Left forelimb (tissue), 1 donor: Measurements from ENCODE around the gene USP27X.
A peak's percentile ranks its signal among the peaks of the same experiment; 100 is the strongest.

ENCODE experiments used
- DNase-seq: peaks from one replicate; pipeline ENCODE4 v3.0.0-alpha.2; 2018; ENCODE audit warnings: low spot score

The USP27X gene

DNA sequence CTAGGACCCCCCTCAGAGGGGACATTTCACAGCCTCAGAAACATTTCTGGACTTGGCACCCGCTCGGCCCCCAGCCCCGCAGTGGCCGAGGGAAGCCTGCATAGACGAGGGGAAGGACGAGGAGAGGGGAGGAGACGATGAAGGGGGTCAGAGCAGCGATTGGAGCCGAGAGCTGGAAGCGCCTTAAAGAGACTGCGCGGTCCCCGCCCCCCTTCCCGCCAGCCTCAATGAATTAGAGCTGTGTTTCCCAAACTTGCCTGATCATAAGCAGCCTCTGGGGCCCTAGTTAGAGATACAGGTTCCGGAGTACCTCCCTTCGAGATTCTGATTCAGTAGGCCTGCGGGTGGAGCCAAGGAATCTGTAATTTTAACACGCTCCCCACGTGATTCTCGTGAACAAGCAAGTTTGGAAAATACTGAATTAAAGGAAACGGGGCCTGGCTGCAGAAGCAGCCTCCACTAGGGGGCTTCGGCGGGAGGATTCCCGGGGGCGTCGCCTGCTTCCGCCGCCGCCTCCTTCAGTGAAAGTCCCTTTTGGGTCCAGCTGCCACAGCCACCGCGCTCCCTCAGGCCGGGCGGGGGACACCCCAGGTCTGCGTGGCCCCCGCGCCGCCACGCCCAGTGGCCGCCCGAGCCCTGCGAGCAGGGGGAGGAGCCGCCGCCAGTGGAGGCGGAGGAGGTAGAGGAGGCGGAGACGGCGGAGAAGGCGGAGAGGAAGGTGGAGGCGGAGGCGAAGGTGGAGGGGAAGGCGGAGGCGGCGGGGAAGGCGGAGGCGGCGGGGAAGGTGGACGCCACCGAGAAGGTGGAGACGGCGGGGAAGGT lies at the start of gene USP27X:
USP27X (plus strand) TSS at position 651 of the 822 bp plus-strand sequence. CDS start 824 bp downstream, outside the sequence.
- DNase-seq: peak; percentile 81

- no peak for DNase-seq
These were observed 40.9 kb upstream of the USP27X start for GRCh38 chrX:49838374-49838773.

DNA sequence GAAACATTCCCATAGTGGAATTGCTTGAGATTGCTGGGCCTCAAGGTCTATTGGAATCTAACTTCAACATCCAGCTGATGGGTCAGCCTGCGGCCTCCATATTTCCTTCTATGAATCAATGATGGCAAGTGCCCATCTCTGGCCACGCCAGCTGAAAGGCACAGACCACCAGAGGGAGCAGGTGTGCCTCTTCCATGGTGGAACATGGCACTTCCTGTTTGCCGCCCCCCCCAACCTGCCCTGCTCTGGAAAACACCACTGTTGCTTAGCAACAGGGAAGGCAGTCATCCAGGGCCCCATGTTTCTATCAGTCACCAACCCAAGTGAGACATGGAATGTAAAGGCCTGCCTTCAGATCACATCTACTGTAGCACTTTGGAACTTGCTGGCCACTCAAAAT lies 38.6 kb upstream of the USP27X start:
- no peak for DNase-seq

DNA sequence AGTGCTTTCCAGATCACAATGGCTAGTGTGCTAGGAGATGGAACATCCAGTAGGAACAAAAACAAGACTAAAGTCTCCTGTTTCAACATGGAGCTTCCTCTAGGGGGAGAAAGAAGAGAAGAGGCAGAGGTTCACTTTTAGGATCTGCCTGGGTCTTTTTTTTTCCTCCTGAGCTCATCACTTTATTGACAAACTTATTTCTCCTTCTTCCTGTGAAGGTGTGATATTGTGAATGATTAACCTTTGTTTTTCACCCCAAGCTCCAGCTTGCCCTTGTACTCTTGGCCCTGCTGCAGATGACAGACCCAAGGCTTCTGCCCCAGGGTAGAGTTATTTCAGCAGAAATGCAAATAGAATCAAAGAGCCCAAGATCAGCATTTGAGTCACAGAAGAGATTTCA lies 36.7 kb upstream of the USP27X start:
- DNase-seq: no peak

GRCh38 chrX:49844611-49845010 lies 34.7 kb upstream of the USP27X start:
- no peak for DNase-seq

DNA sequence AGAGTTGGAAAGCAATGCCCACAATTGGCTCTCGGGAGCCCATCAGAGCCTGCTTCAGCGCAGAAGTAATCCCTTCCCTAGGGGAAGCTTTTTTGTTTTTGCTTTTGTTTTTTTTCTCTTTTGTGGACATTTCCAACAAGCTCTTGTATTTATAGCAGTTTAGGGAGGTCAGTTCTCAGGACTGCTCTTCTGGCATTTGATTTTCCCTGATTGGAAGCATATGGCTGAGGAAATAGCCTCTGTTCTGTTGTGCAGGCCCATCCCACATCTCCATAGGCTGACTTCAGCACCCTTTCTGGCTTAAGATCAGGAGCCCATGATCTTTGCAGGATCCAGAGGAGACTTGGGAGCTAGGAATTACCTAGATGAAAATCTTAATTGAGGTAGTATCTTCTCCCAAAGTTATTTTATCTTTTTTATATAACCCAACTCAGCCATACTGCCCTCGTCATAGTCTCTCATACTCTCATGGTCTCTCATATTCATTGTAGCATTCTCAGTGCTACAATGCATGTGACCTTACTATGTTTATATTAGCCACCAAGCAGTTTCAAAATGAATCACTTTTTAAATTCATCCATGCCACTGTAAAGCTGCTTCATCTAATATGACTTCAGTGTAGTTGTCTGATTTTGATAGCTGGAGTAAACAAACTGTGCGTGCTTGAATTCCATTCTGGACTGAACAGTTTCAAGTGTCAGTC lies 33.4 kb upstream of the USP27X start:
- no peak for DNase-seq

DNA sequence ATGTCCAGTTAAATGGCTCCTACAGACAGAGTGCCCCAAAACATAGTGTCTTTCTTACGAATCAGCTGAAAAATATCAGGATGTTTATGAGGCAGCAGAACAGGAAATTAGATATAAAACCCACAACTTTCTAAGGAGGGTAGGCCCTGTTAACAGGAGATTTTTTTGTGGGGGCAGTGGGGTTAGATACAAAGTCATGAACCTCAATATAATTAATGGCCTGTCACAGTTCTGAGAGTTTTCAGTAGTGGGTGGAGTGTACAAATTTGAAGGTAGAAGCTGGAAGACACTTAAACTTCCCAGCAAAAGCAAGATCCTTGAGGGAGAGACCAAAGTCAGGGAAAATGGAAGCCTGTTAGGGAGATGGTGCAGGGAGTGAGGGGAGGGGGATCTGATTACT lies 32.8 kb upstream of the USP27X start:
- no peak for DNase-seq

DNA sequence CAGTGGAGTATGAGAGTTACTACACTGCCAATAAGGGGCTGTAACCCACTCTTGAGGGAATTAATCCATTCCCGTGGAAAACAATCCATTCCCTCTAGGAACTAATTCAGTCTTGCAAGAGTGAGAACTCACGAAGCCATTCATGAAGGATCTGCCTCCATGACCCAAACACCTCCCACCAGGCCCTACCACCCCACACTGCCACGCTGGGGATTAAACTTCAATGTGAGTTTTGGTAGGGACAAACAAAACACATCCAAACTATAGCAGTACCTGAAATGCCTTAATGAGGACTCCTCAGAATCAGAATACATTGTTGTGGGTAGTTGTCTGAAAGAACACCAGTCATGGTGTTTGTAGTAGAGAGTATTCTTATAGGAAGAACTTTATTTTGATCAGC lies 31.0 kb upstream of the USP27X start:
- no peak for DNase-seq

DNA sequence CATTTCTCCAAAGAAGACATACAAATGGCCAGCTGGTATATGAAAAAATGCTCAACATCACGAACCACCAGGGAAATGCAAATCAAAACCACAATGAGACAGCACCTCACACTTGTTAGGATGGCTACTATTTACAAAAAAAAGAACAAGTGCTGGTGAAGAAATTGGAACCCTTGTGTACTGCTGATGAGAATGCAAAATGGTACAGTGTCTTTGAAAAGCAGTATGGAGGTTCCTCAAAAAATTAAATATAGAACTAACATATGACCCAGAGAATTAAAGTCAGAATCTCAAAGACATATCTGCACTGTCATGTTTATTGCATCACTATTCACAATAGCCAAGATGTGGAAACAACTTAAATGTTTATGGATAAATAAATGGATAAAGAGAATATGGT lies 29.3 kb upstream of the USP27X start:
- DNase-seq: no peak

- no peak for DNase-seq
These were observed 25.6 kb upstream of the USP27X start for GRCh38 chrX:49853661-49854060.

DNA sequence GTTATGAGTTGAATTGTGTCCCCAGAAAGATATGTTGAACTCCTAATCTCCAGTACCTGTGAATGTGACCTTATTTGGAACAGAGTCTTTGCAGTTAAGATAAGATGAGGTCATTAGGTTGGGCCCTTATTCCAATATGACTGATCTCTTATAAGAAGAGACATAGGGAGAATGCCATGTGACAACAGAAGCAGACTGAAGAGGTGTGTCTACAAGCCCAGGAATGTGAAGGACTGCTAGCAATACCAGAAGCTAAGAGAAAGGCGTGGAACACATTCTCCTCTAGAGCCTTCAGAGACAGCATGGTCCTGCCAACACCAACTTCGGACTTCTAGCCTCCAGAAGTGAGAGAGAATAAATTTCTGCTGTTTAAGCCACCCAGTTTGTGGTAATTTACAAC lies 22.5 kb upstream of the USP27X start:
- DNase-seq: no peak

- no peak for DNase-seq
These were observed 20.9 kb upstream of the USP27X start for GRCh38 chrX:49858341-49858740.

DNA sequence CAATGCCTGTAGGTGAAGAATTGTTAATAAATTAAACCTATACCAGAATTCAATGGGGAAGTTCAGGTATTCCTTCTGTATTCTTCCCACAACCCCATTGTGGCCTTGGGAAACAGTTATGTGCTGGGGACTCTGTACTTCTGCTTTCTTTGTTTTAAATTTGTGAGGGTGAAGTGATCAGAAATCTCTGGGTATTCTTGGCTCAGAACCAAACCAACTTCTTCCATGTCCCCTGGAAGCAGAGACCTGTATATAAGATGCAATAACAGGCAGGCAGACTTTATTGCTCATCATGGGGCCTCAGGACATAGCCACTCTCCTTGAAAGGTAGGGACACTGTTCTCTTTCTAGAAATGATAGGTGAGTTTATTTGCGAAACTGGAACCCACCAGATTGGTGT lies 19.8 kb upstream of the USP27X start:
- DNase-seq: no peak

- no peak for DNase-seq
These were observed 18.3 kb upstream of the USP27X start for GRCh38 chrX:49860867-49861535.

- no peak for DNase-seq
These were observed 17.2 kb upstream of the USP27X start for GRCh38 chrX:49862093-49862492.

GRCh38 chrX:49868739-49869138 lies 10.5 kb upstream of the USP27X start:
- DNase-seq: no peak

DNA sequence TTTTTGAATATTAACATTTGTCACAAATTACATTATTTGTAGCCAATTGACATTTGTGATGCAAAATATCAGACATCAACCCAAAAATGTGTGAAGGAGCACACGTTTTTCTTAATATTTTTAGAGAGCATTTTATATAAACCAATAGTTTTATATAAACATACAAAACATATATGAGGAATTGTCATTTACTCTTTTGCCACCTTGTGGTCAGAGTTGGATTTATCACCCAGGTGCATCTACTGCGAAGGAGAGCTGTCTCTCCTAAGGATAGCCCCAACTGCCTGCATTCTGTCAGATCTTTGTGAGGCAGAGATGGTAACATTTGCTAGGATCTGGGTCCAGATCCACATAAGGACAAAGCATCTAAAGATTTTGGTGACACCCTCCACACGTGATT lies 2.5 kb upstream of the USP27X start:
- DNase-seq: no peak

- no peak for DNase-seq
These were observed 1.7 kb upstream of the USP27X start for GRCh38 chrX:49877397-49878101.

- DNase-seq: no peak
These were observed 1.0 kb upstream of the USP27X start for GRCh38 chrX:49878128-49878833.

DNA sequence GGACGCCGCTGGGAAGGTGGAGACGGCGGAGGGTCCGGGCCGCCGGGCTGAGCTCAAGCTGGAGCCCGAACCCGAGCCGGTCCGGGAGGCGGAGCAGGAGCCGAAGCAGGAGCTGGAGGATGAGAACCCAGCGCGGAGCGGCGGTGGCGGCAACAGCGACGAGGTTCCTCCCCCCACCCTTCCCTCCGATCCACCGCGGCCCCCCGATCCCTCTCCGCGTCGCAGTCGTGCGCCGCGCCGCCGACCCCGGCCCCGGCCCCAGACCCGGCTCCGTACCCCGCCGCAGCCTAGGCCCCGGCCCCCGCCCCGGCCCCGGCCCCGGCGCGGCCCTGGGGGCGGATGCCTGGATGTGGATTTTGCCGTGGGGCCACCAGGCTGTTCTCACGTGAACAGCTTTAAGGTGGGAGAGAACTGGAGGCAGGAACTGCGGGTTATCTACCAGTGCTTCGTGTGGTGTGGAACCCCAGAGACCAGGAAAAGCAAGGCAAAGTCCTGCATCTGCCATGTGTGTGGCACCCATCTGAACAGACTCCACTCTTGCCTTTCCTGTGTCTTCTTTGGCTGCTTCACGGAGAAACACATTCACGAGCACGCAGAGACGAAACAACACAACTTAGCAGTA lies 483 bp downstream of the USP27X start:
- DNase-seq: no peak

- DNase-seq: no peak
These were observed 1.4 kb downstream of the USP27X start for GRCh38 chrX:49880668-49881067.
